Retinal pigment epithelial cell (primary cell): ENCODE measurements around the gene GPC5.
A peak's percentile ranks its signal among the peaks of the same experiment; 100 is the strongest.

ENCODE experiments used
- DNase-seq: peaks from one replicate; pipeline ENCODE4 v3.0.0-alpha.2; 2010; ENCODE audit warnings: low read depth
- H3K4me3 ChIP-seq: 2 replicates; pipeline ENCODE4 v1.5.1; 2011; ENCODE audit warnings: mild to moderate bottlenecking, low read length, control low read depth, moderate library complexity
- CTCF ChIP-seq: conservative IDR thresholded peaks from 2 replicates; pipeline ENCODE4 v1.5.1; 2011; ENCODE audit warnings: low read depth, low read length, control low read depth, inconsistent platforms

The GPC5 gene

GRCh38 chr13:91459485-91459884 lies 61.1 kb downstream of the GPC5 start:
- H3K4me3 ChIP-seq: no peak overlapping the region
- DNase-seq: no peak
- no peak for TF ChIP-seq CTCF

GRCh38 chr13:91464336-91464735 lies 65.9 kb downstream of the GPC5 start:
- DNase-seq: no peak
- H3K4me3 ChIP-seq: no peak overlapping the region
- no peak for TF ChIP-seq CTCF

DNA sequence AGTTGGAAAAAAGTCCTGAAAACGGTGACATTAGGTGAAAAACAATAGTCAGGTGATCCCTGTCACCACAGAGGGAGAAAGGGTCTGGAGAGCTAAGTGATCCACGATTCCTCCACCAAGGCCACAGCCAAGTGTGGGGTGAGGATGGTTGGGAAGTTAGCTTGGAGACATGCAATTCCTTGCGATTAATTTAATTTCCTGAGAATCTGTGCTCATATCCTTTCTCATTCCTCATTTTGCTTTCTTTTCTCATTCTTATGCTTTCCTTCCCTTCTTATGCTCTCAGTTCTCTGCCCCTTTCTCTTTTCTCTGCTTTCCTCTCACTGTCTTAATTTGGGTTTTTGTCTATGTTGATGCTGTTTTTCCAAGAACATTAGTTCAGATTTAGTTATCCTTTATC lies 68.8 kb downstream of the GPC5 start:
- TF ChIP-seq CTCF: no peak
- no peak overlapping the region for H3K4me3 ChIP-seq
- DNase-seq: no peak

DNA sequence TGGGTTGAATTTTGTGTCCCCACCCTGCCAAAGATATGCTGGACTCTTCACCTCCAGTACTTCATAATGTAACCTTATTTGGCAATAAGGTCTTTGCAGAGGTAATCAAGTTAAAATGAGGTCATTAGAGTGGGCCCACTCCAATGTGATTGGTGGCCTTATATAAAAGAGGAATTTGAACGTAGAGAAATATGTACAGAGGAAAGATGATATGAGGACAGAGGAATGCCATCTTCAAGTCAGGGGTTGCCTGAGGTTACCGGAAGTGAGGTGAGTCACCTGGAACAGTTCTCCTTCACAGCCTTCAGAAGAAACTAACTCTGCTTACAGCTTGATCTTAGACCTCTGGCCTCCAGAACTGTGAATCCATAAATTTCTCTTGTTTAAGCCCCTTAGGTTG lies 69.9 kb downstream of the GPC5 start:
- DNase-seq: no peak
- H3K4me3 ChIP-seq: no peak overlapping the region
- no peak for TF ChIP-seq CTCF

DNA sequence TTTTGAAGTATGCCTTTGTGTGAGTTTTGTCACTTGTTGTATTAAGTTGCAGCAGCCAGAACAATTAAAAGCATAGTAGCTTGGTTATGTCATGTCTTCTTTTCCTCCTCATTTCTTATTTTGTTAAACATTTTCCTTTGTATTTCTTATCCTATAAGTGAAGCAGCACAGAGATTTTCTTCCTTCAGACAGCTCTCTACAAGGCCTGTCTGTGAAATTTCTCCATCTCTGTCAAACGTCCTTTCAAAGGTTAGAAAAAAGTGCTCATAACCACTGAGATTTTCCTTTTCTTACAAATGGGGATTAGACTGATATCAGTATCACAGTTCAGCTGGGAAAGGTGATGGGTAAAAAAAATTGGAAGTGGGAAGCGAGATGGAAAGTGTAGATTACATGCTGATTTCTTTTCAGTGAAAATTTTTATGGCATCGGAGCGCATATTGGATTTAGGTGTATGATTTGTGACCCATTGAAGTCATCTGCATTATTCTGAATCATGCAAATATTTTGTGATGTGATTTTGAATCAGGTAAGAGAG lies 71.7 kb downstream of the GPC5 start:
- no peak overlapping the region for H3K4me3 ChIP-seq
- no peak for TF ChIP-seq CTCF
- DNase-seq: no peak

- no peak for DNase-seq
- no peak for TF ChIP-seq CTCF
- H3K4me3 ChIP-seq: no peak overlapping the region
These were observed 72.3 kb downstream of the GPC5 start for GRCh38 chr13:91470681-91471080.

GRCh38 chr13:91482427-91482826 lies 84.0 kb downstream of the GPC5 start:
- no peak for TF ChIP-seq CTCF
- peak; percentile 39 for DNase-seq
- no peak overlapping the region for H3K4me3 ChIP-seq
